Ammon's horn (tissue), 1 donor: ENCODE results near the gene THAP3.
"Not testable (repeated sequence)": the region's sequence is repeated elsewhere in the genome, so short reads cannot be mapped to it uniquely, and the experiment has no call there.

Source experiments
- DNase-seq: peaks from one replicate; pipeline ENCODE4 v3.0.0-alpha.2; 2016; ENCODE audit warnings: low spot score

The THAP3 gene

DNA sequence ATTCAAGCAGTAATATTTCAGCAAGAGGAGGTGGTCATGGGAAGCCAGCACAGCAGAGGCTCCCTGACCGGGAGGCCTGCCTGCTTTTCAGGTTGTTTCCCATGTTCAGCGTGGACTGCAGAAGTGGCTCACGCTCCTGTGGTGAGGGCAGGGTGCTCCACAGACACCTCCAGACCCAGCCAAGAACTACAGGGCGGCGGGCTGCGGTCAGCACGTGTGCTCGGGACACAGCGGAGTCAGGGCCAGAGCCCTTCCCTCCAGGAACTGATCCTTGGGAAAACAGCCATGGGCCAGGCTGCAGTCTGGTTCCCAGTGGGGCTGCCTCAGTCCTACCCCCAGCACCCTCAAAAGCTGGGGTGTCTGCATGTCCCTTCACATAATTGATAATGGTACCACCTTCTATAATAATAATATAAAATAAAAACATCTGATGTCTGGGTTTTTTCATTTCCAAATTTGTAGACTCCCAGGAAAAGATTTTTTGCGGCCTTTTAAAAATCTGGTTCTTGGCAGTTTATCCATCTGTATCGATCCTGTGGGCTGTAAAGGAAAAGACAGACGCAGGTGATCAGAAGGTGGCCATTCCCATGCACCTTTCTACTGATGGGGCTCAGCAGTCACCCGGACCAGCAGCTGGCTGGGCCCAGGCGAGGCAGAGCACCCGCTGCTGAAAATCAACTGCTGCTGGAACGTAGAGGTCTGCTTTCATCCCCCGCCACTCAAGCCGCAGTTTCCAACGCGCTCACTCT, 10.7 kb downstream of the THAP3 start:
- DNase-seq, result no peak

DNA sequence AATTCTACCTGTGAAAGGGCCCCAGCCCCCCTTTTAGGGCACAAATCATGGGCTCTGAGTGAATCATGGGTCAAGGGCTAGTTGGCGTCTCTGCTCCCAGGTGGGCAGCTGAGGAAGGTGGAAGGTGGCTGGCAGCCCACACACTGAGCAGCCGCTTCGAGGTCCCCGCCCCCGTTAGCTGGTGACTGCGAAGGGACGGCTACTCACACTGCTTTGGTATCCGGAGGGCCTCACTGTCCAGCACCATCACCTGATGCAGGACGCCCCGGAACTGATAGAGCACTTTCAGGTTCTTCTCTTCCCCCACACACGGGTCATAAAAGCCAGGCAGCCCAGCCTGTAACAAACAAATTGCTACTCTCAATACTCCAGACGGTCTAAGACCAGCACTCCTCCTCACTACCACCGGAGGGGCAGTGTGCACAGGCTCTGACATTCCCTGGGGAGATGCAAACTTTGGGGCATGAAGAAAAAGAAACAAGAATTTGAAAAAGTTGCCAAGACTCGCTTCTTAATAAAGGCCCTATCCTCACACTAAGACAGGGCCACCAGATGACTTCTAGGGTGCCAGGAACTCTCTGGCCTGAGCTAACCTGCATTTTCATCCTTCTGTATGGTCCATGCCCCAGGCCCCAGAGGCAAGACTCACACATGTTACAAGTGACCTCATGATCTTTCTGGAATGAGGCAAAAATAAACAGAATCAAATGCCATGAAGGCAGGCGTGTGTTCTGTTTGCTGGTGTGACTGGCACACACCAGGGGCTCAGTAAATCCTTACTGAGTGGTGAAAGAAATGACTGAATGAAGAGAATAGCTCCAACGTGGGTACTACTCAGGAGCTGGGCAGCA, 11.5 kb downstream of the THAP3 start:
- no peak for DNase-seq

DNA sequence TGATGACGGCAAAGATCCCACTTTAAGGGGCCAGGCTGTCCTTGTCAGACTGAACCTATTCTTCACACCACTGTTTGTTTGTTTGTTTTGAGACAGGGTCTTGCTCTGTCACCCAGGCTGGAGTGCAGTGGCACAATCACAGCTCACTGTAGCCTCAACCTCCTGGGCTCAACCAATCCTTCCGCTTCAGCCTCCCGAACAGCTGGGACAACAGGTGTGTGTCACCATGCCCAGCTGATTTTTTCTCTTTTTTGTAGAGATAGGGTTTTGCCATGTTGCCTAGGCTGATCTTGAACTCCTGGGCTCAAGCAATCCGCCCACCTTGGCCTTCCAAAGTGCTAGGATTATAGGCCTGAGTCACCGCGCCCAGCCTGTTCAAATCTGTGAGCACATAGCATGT, 12.1 kb downstream of the THAP3 start:
- not testable (repeated sequence) for DNase-seq

DNA sequence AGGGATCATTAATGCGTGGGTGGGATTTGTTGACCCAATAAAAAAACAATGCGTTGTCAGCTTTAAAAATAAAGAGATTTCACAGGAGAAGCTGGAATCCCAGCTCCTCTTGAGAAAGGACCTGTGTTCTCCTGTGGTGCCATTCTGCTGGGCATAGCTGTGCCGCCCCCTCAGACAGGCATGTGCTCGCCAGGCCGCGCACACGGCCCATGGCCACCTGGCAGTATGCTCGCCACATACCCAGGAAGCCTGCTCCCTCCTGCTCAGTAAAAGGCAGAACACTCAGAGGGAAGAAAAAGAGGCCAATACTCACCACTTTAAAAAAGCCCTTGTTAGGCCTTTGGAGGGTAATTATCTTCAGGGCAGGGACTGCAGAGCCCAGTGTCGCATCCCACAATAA, 13.1 kb downstream of the THAP3 start:
- DNase-seq, result no peak

DNA sequence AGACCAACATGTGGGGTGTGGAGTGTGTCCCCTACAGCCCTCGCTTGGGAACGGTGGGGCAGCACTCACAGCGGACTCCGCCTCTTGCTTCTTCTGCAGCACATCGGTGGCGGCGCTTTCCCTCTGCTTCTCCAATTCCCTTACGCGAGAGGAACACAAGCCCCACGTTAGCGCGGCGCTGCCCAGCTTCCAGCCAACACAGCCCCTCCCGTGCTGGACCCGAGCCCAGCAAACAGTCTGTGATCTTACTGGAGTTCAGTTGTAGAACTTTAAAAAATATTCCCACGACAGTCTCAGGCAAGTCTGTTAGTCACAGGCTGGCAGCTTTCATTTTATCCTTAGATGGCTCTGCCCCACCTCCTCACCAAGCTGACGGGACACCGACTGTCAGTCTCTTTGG, 13.6 kb downstream of the THAP3 start:
- DNase-seq, result peak; percentile 89

DNA sequence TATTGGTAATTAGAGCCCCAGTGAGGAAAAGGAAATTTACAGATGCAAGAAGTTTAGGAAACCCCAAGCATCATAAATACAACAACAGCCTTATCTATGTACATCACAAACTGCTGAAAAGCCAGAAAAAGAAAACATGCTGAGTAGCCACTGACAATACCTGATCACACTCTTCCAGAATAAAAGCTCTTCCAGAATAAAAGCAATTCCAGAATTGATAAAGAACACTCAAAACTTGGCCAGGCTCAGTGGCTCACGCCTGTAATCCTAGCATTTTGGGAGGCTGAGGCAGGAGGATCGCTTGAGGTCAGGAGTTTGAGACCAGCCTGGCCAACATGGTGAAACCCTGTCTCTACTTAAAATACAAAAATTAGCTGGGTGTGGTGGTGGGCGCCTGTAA, 16.2 kb downstream of the THAP3 start:
- not testable (repeated sequence) for DNase-seq

DNA sequence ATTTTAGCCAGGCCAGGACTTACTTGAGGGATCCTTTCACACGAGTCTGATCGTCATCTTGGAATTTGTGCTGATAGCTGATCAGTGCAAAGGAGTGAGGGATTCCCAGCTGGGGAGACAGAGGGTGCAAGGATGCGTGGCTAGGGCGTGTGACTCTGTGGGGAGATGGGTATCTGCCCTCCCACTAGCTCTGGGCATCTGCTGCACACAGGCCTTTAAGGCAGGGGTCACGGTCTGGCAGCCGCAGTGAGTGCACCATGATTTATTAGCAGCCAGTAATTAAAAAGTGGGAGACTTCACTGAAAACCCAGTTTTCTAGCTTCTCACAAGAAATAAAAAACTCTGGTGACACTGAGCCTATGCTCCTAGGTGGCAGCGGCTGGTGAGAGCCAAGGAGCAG, 20.4 kb downstream of the THAP3 start:
- DNase-seq, result no peak

DNA sequence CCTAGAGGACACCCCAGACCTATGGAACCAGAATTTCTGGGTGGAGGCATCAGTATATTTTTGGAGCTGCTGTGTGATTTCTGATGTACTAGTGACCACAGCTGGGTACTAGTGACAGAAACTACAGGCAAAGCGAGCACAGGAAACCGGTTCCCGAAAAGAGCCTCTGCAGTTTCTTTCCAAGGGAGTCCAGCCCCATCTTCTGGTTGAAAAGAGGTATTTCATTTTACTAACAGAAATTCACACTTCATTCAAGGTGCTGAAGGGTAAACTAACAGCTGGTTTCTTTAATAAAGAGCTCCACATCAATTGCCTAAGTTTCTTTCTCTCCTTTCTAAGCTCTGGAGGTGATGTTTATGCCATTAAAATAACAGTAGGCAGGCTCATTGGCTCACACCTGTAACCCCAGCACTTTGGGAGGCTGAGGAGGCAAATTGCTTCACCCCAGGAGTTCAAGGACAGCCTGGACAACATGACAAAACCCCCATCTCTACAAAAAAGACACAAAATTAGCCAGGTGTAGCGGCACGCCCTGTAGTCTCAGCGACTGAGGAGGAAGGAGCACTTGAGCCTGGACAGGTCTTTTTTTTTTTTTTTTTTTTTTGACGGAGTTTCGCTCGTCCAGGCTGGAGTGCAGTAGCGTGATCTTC, 22.0 kb downstream of the THAP3 start:
- peak; percentile 40 for DNase-seq

DNA sequence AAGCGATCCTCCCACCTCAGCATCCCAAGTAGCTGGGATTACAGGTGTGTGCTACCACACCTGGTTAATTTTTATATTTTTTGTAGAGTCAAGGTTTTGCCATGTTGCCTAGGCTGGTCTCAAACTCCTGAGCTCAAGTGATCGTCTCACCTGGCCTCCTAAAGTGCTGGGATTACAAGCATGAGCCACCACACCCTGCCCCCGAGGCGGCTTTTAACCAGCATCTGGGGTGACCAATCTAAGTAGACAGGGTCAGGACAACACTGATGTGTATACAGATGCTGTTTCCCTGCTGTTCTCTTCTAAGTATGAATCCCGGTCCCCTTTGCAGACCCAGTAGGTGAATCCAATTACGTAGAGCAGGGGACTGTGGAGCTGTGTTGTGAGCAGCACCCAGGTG, 23.9 kb downstream of the THAP3 start:
- DNase-seq, result no peak

DNA sequence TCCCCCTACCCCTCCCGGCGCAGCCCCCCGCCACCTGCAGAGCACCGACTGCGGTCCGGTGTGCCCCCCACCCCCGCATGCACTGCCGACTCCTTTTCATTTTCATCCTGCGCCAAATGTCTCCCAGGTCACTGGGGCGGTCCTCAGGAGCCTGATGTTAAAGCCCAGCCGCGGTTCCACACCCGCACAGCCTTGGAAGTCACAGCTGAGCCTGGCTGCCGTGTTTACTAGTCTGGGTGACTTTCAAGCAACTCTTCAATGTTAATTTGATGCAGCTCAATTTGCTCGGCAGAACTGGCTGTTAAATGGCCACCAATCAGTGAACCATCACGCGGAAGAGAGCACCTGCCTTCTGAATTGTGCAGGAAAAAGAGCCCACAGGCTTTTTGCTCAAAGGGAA, 27.2 kb downstream of the THAP3 start:
- no peak for DNase-seq

DNA sequence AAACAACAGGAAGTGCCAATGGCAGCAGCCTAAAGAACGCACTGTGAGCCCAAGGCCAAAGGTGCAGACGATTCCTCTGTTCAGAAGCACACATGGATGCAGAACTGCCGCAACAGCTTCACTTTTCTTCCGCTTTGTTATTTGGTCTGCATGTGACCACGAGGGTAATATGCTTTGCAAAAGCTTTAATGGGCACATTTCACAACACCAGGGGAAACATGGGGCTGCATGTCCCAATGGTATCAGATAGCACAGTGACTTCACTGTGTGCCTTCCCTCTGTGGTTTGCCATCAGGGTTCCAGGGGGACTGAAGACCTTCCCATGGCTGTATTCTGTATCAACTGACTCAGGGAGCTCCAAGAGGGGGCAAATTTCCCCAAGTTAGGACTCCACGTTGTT, 28.3 kb downstream of the THAP3 start:
- DNase-seq, result no peak

DNA sequence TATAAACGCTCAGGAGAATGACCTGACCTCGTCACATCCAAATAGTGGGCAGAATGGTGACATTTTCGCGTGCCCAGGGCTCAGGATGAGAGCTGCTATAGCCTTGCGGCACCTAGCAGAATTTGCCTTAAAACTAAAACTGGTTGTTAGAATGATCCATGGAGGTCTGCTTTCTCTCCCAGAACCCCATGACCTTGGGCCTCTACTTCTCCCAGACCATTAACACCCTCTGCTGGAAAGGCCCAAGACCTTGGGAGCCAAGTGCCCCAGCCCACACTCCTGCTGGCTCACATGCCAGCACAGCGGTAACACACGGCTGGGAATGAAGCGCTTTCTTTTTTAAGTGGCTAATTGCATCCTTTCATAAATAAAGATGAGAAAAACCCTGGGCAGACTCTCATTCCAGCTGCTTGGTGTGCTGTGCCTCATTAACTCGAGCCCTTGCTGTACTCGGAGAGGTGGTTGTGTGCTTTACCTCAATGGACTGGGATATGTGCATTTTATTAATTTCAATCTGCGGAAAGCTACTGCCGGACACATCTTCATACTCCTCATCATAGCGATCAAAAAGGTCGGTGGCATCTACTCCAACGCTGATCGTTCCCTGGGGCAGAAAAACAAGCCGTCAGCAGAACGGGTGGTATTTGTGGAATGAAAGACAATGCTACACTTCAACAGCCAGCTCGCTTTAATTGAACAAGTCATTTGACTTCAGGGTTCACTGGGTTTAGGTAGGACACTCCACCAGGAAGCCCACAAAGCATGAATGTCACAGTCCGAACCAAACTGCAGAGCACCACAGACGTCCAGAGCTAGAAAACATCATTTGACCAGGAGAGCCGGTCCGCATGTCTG, 29.0 kb downstream of the THAP3 start:
- no peak for DNase-seq

DNA sequence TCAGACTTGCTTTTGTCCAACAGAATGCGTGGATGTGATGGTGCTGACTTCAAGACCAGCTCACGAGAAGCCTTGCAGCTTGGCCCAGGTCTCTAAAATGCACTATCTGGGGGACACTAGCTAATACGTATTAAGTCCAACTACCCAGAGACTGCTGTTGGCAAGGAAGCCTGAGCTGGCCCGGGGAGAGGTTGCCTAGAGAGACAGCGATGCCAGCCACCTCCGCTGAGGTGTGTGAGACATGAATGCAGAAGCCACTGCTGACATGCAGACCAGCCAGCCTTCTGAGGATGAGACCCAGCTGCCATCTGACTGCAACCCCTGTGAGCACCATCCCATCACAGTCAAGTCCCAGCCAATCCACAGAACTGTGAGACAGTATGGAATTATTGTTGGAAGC, 32.5 kb downstream of the THAP3 start:
- no peak for DNase-seq

DNA sequence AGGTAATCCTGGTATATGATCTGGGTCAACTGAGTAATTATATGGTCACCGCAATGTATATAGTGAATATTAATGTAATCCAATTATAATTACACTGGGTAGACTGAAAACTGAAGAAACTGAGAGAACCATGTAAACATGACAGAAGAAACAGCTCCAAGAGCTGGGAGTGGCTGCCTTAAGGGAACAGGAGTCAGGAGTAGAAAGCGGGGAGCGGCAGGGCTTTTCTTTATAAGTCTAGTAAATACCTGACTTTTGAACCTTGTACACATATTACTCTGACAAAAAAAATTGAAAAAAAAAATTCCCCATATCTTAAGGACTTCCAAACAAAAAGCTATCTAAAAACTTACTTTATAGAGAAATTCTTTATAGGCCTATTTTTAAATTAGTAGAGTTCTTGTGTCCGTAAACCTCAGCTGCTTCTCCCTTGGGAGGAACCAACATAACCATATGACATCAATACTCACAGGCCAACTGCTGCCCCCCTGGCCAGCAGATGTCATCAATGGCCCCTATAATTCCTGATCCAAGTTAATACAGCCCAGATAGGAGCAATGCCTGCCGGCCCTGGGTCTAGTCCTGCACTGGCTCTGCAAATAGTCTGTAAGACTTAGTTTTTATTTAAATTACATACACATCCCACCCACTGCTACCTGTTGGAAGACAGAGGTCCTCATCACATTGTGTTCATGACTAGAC, 33.8 kb downstream of the THAP3 start:
- no peak for DNase-seq

DNA sequence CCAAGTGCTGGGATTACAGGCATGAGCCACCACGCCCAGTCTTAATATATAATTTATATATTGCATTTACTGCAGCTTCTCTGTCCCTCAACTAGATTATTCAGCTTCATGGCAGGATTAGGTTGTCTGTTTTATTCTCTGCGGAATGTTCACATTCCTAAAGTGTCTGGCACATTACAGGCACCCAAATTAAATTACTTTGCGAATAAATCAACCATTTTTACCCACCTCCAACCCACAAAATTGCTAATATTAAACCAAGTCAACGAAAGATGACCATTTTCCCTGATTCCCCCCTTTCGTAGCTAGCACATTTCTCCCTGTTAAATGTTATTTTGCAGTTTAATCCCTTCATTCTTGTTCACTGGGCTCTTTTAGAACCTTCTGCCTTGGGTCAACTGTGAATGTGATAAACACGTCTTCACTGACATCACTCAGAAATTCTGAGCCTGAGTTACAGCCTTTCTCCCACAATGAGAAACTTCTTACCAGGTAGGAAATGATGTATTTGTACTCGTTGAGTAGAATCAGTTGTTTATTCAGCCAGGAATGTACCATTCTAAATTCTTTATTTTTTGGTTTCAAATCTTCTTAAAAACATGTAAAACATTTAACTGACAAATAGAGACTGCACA, 35.9 kb downstream of the THAP3 start:
- DNase-seq, result no peak

DNA sequence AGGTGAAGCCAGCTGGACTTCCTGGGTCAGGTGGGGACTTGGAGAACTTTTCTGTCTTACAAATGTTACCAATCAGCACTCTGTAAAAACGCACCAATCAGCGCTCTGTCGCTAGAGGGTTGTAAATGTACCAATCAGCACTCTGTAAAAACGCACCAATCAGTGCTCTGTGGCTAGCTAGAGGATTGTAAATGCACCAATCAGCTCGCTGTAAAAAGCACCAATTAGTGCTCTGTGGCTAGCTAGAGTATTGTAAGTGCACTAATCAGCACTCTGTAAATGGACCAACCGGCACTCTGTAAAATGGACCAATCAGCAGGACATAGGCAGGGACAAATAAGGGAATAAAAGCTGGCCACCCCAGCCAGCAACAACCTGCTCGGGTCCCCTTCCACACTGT, 37.8 kb downstream of the THAP3 start:
- DNase-seq, result not testable (repeated sequence)

DNA sequence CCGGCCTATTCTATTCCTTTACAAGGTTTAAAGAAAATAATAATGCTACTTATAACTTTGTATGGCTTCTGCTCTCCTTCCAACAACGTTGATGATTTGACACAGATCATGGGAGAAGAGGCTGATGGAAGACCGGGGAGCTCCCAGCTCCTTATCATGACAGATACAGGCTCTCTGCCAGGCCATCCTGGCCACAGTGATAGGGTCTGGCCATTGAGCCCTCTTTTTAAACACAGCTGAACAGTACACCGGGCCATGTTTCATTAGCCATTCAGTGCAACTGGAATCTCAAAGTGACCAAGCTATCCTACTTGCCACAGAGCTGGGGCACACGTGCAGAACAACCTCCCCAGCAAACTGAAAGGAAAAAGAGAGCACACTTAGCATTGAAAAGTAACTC, 42.0 kb downstream of the THAP3 start:
- no peak for DNase-seq

DNA sequence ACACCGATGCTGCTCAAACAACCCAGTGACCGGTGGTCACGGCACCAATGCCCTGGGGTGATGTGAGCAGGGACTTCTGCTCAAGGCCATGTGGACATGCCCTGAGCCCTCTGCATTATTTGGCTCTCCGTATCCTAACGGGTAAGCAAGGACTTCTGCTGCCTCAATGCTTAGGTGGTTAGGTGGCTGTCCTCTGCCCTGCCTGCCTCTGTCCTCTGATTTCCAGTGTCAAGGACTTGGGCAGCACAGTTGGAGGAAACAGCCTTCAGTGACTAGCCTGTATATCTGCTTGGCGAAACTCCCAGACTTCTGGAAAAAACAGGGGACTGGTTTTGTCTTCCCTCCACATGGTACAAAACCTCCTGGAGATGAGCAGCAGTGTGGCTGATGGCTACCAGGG, 42.5 kb downstream of the THAP3 start:
- no peak for DNase-seq

DNA sequence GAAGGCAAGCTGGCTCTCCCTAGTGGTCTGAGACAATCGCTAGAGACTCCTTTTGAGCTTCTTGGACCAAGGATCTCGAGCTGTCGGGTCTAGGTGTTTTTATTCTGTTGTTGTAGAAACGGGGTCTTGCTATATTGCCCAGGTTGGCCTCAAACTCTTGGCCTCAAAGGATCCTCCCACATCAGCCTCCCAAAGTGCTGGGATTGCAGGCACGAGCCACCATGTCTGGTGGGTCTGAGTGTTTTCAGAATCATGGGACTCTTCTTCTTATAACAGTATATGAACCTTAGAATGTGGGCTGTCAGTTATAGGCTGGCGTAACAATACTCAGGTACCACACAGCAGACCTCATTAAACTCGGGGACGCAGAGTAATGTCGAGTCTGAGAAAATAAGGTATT, 43.8 kb downstream of the THAP3 start:
- no peak for DNase-seq

DNA sequence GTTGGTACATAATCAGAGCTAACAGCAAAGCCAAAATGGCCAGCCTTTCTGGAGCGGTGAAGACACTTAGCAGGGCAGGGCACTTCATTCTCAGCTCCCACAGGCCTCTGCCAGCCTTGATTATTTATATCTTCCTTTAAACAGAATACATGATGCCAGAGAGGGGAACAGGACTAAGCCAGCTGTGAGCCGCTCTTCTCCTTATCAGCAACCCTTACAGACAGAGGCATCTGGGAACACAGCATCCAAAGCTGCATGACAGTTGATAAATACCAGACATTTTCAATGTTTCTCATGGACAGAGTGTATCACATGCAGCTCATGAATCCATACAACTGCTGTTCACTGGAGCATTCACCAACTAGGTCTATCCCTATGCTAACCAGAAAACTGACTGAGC, 47.9 kb downstream of the THAP3 start:
- no peak for DNase-seq

DNA sequence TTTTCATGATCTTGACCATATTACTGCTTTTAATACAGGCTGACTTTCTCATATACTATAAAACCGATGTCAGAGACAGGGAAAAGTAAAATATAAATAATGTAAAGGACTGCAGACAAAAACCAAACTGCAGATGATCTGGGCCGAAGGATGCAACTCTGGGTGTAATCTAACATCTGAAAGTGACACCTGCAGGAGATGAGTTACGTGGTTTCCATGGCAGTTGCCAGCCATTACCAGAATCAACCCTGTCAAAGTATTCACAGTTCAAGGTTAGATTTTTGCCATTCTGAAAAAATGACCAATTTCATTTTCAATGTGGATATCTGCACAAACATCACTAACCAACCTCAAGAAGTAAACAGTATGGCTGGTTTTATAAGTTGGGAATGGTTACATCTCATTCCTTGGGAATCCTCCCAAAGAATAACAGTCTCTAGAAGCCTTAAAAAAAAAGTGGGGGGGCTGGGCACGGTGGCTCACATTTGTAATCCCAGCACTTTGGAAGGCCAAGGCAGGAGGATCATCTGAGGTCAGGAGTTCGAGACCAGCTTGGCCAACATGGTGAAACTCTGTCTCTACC, 49.2 kb downstream of the THAP3 start:
- no peak for DNase-seq
